ENCODE data around the gene TPSAB1.
"Not testable (repeated sequence)": the region's sequence is repeated elsewhere in the genome, so short reads cannot be mapped to it uniquely, and the experiment has no call there.

The TPSAB1 gene

DNA sequence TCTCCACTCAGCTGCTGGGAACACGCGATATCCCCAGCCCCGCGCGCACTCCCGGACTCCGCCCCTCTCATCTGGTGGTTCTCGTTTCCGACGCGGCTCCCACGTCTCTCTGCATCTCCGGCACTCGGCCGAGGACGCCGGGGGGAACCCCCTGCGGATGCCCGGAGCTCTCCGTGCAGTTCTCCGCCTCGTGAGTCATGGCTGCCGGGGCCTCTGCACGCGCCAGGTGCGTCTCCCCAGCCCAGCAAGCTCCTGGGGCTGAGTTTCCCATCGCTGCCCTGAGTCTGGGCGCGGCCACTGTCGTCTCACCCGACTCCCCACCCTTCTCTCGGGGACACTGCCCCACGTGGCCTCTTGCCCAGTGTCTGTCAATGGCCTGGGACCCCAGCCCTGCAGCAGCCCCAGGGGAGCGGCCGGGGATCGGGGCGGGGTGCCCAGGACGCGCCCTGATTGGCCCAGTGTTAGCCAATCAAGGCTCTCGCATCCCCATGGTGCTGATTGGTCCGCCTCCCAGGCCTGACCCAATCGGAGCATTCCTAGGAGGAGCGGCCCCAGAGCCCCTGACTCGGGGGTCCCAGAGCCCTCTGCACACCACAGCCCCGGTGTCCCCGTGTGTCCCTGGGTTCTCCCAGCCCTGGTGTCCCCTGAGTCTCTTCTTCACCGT lies 13.3 kb downstream of the TPSAB1 start:
- not testable (repeated sequence) for DNase-seq

DNA sequence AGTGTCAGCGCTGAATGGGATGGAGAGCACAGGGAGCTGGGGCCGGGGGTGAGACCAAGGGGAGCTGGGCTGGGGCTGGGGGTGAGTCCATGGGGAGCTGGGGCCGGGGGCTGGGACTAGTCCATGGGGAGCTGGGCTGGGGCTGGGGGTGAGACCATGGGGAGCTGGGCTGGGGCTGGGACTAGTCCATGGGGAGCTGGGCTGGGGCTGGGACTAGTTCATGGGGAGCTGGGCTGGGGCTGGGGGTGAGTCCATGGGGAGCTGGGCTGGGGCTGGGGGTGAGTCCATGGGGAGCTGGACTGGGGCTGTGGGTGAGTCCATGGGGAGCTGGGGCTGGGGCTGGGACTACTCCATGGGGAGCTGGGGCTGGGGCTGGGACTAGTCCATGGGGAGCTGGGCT lies 14.3 kb downstream of the TPSAB1 start:
- not testable (repeated sequence) for DNase-seq

DNA sequence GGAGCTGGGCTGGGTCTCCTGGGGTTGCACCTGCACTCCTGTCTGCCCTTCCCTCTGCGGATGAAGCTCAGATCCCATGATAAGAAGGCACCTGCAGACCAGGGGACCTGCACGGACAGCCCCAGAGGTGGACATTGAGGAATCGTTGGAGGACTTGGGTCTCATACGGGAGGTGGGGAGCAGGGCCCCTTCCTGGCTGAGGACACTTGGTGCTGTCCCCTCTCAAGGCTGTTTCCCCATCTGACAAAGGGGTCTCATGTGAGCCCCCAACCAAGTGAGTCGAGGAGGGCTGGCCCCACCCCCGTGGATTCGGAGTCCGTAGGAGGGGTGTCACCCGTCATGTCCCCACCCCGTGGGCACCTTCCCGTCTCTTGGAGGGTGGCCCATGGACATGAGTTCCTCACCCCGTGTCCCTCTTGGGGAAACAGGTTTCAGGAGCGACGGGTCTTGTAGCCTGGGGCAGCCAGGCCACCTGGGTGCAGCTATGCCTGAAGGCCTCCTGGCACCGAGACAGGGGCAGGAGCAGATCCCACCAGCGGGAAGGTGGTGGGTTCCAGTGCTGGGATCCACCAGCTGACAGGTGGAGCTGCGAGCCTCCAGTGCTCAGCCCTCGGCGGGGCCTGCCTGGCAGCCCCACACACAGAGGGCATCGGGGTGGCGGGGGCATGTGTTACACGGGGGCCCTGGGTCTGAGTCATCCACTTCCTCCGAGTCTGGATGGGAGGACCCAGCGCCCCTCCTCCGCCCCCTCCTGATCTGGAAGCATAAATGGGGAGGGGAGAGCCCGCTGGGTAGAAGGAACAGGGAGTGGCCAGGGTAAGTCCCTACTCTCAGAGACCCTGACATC lies 15.0 kb downstream of the TPSAB1 start, which contains the start of gene TPSD1:
Gene TPSD1 (plus strand): TSS at position 794 of the 847 bp plus-strand sequence. CDS start 212 bp downstream, outside the sequence.
- not testable (repeated sequence) for DNase-seq

DNA sequence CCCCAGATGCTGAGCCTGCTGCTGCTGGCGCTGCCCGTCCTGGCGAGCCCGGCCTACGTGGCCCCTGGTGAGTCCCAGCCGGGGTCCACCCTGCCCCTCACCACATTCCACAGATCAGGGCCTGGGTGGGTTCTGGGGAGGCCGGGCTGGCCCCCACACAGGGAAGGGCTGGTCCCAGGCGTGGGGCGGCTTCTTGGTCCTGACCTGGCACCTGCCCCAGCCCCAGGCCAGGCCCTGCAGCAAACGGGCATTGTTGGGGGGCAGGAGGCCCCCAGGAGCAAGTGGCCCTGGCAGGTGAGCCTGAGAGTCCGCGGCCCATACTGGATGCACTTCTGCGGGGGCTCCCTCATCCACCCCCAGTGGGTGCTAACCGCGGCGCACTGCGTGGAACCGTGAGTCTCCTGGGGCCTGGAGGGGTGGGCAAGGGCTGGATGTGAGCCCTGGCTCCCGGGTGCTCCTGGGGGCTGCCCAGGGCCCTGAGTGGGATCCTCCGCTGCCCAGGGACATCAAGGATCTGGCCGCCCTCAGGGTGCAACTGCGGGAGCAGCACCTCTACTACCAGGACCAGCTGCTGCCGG lies 15.9 kb downstream of the TPSAB1 start:
- DNase-seq = not testable (repeated sequence)

DNA sequence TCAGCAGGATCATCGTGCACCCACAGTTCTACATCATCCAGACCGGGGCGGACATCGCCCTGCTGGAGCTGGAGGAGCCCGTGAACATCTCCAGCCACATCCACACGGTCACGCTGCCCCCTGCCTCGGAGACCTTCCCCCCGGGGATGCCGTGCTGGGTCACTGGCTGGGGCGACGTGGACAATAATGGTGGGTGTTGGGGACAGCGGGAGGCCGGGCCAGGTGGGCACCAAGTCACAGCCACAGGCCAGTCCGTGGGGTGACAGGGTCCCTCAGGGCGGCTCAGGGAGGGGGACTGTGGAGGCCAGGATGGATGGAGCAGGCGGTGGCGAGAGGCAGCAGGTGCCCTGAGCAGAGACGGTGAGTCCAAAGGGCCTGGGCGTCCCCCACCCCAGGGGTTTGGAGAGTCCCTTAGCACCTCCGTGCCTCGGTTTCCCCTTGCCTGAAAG lies 16.4 kb downstream of the TPSAB1 start:
- no peak for DNase-seq

DNA sequence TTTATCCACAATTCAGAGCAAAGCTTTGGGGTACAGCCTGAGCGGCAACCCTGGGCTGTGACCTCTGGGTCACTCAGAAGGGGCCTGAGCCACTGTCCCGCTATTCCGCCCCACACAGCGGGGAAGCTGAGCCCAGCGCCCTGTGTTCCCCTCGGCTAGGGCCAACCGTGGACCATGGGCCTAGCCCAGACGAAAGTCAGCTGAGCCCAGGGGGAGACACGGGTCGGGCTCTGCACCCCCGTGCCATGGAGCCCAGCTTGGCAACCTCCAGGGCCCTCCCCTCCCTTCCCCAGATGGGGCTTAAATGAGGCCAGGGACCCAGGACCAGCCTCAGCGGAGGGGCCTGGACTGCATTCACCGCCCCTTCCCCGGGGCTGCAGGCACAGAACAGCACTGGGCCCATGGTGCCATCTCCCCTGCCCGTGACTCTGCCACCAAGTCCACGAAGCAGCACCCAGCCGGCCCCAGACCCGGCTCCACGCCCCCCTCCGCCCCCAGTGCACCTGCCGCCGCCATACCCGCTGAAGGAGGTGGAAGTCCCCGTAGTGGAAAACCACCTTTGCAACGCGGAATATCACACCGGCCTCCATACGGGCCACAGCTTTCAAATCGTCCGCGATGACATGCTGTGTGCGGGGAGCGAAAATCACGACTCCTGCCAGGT lies 17.2 kb downstream of the TPSAB1 start:
- DNase-seq = no peak

DNA sequence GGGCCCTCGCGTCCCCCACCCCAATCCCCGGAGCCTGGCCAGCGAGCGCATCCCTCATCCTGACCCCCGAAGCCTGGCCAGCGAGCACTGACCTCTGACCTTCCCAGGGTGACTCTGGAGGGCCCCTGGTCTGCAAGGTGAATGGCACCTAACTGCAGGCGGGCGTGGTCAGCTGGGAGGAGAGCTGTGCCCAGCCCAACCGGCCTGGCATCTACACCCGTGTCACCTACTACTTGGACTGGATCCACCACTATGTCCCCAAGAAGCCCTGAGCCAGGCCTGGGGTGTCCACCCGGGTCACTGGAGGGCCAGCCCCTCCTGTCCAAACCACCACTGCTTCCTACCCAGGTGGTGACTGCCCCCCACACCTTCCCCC lies 17.7 kb downstream of the TPSAB1 start:
- no peak for DNase-seq

DNA sequence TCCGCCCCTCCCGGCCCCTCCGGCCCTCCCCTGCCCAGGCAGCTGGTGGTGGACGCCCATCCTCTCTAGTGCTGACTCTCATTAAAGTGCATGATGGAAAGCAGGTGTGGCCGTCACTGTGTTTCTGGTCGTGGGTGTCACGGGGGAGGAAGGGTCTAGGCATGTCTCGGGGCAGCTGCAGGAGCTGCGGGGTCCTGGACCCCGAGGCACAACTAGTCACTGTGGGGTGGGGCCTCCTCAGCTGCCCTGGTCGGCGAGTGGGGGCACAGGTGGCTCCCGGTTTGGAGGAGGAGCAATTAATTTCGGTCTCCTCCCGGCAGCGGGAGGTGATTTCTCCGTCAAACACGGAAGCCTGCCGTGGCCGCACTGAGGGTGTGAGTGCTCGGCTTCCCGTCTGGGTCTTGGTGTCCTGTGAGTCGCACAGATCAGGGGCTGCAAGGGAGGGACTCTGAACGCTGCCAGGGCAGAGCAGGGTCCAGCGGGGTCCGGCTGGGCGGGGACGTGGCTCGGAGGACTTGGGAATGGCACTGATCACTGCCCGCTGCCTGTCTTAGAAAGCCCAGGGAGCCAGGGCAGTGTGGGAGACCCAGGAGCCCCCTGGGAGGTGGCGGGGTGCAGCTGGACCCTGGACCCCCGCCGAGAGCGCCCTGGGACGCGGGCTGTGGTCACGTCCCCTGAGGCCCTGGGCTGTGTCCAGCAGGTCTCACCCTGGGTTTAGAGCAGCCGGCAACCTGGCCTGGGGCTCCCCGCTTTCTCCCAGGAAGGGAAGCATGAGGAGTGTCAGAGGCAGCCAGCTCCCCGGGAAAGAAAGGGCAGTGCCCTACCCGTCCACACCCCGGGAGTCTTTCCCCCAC lies 18.6 kb downstream of the TPSAB1 start:
- DNase-seq = no peak

DNA sequence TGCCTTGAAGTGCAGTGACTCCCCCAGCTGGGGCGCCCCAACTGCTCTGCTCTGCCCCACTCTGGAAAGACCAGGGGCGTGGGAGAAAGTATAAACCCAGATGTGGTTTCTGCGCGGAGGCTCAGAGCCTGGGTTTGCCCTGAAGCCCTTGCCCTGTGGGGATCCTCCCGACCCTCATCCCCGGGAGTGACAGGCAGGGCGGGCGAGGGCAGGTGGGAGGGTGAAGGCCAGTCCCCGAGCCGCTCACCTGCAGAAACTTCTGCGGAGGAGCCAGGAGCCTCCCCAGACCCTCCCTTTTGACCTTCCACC lies 19.2 kb downstream of the TPSAB1 start:
- DNase-seq = no peak

DNA sequence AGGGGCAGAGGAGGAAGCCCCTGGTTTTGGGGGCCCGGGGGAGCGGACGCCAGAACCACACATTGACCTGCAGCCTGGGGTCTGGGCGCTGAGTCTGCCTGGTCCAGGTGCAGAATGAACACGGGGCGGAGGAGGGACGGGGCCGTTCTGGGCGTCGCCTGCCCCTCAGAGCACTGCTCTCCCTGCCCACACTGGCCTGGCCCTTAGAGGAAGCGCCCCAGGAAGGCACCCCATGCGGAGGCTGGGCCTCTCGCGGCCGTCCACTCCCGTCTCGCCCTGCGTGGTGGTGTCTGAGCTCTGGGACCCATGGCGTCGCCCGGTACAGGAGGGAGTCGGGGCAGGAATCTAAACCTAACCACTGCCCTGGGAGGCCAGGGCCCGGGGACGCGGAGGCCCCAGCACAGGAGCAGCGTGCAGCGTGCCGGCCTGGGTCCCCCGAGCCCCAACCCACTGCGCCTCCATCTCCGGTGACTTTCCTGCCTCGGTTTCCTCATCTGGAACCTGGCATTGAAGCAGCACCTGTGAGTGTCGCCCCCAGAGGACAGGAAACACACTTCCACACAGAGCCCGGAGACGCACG lies 19.7 kb downstream of the TPSAB1 start:
- DNase-seq = no peak

DNA sequence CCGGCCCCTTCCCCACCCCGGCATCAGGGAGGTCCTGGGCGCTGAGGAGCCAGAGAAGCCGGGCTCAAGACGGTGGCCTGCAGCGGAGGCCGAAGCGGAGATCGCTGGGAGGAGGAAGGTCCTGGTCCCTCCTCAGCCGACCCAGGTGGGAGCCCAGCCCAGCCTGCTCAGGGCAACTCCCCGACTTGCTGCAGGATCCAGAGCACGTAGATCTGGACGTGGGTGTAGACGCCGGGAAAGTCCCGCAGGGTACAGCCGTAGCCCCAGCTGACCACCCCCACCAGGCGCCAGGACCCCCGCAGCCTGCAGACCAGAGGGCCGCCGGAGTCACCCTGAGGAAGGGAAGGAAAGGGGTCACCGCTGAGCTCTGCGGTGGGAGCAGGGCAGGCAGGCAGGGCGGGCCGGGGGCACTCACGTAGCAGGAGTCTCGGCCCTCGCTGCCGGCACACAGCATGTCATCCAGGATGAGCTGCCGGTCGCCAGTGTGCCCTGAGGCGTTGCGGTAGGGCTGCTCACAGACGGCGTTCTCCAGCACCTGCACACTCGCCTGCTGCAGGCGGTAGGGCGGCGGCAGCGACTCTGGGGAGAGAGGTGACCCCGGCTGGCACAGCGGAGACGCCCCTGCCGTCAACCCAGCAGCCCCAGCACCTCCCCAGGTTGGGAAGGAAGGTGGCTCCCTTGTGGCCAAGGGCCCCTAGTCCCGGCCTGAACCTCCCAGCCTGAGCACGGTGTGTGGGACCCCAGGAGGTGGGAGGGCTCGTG lies 20.8 kb downstream of the TPSAB1 start:
- DNase-seq = no peak

DNA sequence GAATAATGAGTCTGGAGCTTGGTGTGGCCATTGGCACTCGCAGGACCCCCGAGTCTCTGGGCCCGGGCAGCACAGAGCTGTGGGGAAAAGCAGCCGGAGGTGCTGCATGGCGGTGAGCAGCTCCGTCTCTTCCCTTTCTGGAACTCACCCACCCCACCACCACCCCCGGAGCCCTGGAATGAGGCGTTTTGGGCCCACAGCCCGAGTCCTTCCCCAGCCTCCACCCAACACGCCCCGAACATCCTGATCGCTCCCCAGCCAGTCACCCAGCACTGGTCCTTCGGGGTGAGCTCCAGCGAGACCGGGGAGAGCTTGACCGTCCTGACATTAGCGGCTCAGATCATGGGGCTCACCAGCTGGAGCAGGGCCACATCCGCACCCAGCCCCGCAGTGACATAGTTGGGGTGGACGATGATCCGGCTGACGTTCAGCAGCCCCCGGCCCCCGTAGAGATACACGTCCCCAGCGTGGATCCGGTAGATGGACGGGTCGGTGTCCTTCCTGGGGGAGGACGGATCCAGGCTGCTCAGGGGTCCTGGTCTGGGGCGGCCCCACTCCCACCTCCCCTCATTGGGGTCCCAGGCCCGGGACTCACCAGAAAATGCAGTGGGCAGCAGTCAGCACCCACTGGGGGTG lies 21.8 kb downstream of the TPSAB1 start:
- no peak for DNase-seq

DNA sequence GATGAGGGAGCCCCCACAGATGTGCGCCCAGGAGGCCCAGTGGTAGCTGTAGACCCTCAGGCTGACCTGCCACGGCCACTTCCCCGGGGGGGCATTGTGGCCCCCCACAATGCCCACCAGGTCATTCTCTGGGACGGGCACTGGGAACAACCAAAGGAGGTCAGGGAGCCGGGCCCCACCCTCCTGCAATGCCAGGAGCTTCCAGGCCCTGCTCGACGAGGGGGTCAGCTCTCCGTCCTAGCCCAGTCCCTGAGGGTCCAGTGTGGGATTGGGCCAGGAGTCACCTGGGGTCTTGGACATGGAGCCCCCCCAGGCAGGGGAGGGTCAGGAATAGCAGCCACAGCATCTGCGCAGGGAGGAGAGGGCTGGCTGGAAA lies 22.3 kb downstream of the TPSAB1 start:
- DNase-seq = no peak

DNA sequence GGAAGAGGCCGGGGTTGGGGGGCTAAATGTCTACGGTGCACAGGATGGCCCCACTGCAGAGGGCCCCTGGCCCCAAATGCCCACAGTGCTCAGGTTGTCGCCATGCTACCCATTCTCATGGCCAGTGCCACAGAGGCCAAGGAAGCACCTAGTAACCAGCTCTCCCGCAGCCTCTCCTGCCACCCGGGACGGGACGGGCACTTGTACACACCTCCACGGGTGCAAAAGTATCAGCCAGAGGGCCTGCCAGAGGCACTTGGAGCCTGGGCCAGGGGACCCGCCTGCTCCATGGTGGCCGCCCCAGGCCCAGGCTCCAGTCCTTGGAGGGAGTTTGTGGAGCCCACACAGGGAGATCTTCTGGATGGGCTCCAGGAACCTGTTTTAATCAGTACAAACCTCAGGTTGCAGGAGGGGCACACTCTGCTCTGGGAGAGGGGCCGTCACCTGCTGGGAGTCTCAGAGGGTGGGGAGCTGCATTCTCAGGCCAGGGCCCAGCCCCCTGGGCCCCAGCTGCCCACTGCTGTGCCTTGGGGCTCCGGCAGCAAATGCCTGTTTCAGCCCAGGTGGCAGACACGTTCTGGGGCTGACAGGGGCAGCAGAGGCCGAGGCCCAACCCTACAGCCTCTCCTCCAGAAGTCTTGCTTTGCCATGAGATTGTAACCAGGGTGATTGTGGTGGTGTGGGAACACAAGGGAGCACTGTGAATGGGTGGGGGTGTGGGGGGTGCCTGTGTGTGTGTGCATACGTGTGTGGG lies 23.3 kb downstream of the TPSAB1 start:
- DNase-seq = no peak

DNA sequence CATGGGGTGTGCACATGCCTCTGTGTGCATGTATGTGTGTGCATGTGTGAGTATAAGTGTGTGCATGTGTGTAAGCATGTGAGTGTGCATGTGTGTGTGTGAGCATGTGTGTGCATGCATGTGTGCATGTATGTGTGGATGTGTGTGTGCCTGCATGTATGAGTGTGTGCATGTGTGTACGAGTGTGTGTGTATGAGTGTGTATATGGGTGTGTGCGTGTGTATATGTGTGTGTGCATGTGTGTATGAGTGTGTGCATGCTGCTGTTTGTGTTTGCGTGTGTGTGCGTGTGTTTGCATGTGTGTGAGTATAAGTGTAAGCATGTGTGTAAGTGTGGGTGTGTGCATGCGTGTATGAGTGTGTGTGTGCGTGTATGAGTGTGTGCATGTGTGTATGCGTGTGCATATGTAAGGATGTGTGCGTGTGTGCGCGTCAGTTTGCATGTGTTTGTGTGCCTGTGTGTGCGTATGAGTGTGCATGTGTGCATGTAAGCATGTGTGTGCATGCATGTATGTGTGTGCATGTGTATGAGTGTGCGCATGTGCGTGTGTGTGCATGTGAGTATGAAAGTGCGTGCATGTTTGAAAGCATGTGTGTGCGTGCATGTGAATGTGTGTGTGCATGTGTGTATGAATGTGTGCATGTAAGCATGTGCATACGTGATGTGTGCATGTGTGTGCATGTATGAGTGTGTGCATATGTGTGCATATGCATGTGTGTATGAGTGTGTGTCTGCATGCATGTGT lies 24.0 kb downstream of the TPSAB1 start:
- no peak for DNase-seq

DNA sequence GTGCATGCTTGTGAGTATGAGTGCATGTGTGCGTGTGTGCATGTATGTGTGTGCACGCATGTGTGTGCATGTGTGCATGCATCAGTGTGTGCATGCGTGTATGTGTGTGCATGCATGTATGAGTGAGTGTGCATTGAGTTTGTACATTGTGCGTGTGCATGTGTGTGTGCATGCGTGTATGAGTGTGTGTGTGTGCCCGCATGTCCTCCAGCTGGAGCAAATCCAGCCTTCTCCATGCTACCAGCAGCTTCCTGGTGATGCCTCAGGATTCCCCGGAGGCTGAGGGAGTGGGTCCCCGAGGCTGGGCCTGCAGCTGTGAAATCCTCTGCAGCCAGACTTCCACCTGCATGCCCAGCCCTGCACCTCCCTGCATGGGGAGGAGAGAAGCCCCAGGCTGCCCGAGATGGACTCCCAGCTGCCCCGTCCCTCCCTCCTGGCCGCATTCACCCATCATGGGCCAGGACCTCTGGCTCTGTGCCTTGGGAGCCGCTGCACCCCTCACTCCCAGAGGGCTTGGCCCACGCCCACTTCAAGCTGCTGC lies 24.7 kb downstream of the TPSAB1 start:
- no peak for DNase-seq

DNA sequence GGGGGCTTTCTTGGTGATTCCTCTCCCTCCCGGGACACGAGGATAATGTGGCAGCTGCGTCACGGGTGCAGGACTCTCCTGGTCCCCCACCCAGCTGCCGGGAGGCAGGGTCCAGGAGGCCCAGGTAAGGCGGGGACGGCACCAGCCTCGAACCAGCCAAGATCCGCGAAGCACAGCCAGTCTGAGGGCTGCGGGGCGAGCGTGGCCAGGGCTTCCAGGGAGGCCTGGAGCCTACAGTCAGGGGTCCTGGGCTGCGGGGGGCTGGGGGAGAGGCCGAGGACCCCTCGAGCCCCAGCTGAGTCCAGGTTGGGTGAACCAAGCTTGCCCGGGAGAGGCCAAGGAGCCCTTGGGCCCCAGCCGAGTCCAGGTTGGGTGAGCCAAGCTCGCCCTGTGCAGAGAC lies 25.3 kb downstream of the TPSAB1 start:
- no peak for DNase-seq

DNA sequence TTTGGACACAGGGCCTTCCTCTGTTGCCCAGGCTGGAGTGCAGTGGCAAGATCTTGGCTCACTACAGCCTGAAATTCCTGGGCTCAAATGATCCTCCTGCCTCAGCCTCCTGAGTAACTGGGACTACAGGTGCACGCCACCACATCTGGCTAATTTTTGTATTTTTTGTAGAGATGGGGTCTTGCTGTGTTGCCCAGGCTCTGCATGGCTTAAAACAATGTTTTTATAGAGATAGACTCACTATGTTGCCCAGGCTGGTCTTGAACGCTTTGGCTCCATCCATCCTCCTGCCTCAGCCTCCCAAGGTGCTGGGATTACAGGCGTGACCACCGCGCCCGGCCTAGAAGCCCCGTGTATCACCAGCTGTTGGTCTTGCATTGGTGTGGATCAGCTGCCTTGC lies 28.9 kb downstream of the TPSAB1 start:
- DNase-seq = not testable (repeated sequence)

DNA sequence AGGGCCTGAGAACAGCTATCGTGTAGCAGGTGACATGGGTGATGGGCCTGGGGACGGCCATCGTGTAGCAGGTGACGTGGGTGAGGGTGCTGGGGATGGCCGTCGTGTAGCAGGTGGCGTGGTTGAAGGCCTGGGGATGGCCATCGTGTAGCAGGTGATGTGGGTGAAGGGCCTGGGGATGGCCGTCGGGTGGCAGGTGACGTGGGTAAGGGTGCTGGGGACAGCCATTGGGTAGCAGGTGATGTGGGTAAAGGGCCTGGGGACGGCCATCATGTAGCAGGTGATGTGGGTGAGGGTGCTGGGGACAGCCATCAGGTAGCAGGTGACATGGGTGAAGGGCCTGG lies 30.8 kb downstream of the TPSAB1 start:
- DNase-seq = no peak
